OCI-LY7 (cell line): Measurements from ENCODE around the gene SLIT3. TPM values are rescaled to one million over a fixed set of nuclear protein-coding genes. Genes with fewer than 3 reads are reported as not detected.

ENCODE experiments used
- BruUV-seq: library from RNA; stranded (reverse); fragments of 400-500 nt; replicated peaks from 2 replicates; lab custom pipeline; 2021; lab: Mats Ljungman, UMichigan
- CTCF ChIA-PET: fragments of 300-600 bp; sonication (Branson Sonifier 250); formaldehyde crosslinking; loops from one replicate; lab custom pipeline; 2022; ENCODE audit warnings: antibody characterized with exemption; ENCODE audit not compliant: unreplicated experiment; lab: Charles Lee
- POLR2A ChIA-PET: fragments of 300-600 bp; sonication (Branson Sonifier 250); formaldehyde crosslinking; loops from one replicate; lab custom pipeline; 2022; ENCODE audit warnings: antibody characterized with exemption; lab: Charles Lee
- DNase-seq: peaks from one replicate; pipeline ENCODE4 v3.0.0-alpha.2; 2015; ENCODE audit warnings: low spot score
- H2AFZ ChIP-seq: fragments of 200-600 bp; sonication (generic), shearing (Covaris generic); 2 replicates; pipeline ENCODE4 v1.6.1; 2014; ENCODE audit warnings: mild to moderate bottlenecking, antibody characterized with exemption, low read length, moderate library complexity
- H3K27ac ChIP-seq: fragments of 200-600 bp; sonication (generic); 2 replicates; pipeline ENCODE4 v1.5.1; 2014; ENCODE audit warnings: mixed run types, low read depth, mild to moderate bottlenecking, moderate library complexity, low read length, inconsistent platforms; ENCODE audit not compliant: poor library complexity, severe bottlenecking
- H3K36me3 ChIP-seq: fragments of 200-600 bp; sonication (generic); 2 replicates; pipeline ENCODE4 v1.6.1; 2014; ENCODE audit warnings: mild to moderate bottlenecking, antibody characterized with exemption, low read length, moderate library complexity, mixed read lengths; ENCODE audit not compliant: insufficient read depth
- H3K4me1 ChIP-seq: fragments of 200-600 bp; sonication (generic); 2 replicates; pipeline ENCODE4 v1.5.1; 2014; ENCODE audit warnings: mild to moderate bottlenecking, low read length; ENCODE audit not compliant: insufficient read depth, poor library complexity, severe bottlenecking
- H3K4me2 ChIP-seq: fragments of 200-600 bp; sonication (generic); 2 replicates; pipeline ENCODE4 v1.6.1; 2014; ENCODE audit warnings: mild to moderate bottlenecking, low read length
- H3K4me3 ChIP-seq: fragments of 200-600 bp; sonication (generic); 2 replicates; pipeline ENCODE4 v1.5.1; 2014; ENCODE audit warnings: mild to moderate bottlenecking, low read depth, low read length; ENCODE audit not compliant: poor library complexity, severe bottlenecking
- H3K79me2 ChIP-seq: fragments of 200-600 bp; sonication (generic); 2 replicates; pipeline ENCODE4 v1.6.1; 2016; ENCODE audit warnings: low read depth, mild to moderate bottlenecking, low read length, moderate library complexity, mixed read lengths; ENCODE audit not compliant: insufficient read depth
- H3K9me2 ChIP-seq: fragments of 200-600 bp; sonication (generic); 2 replicates; pipeline ENCODE4 v1.6.1; 2016; ENCODE audit warnings: mild to moderate bottlenecking, low read length, mixed read lengths; ENCODE audit not compliant: insufficient read depth
- H3K9me3 ChIP-seq: fragments of 200-600 bp; sonication (generic); 2 replicates; pipeline ENCODE4 v1.6.1; 2014; ENCODE audit warnings: mild to moderate bottlenecking, mixed run types, low read length, mixed read lengths
- H4K20me1 ChIP-seq: fragments of 200-600 bp; sonication (generic); 2 replicates; pipeline ENCODE4 v1.6.1; 2014; ENCODE audit warnings: mild to moderate bottlenecking, antibody characterized with exemption, low read length, moderate library complexity, mixed read lengths; ENCODE audit not compliant: insufficient read depth
- CTCF ChIP-seq: fragments of 200-600 bp; sonication (generic); conservative IDR thresholded peaks from 2 replicates; pipeline ENCODE4 v1.5.1; 2014; ENCODE audit warnings: mild to moderate bottlenecking, antibody characterized with exemption, low read length, moderate library complexity, mixed read lengths
- EZH2phosphoT487 ChIP-seq: fragments of 200-600 bp; sonication (generic); IDR thresholded peaks from 2 replicates; pipeline ENCODE4 v1.6.1; 2018; ENCODE audit warnings: low read depth, borderline replicate concordance, mild to moderate bottlenecking, mixed run types, antibody characterized with exemption, low read length, moderate library complexity, mixed read lengths
- intact Hi-C: fragments of 100-400 bp; cut with micrococcal nuclease; formaldehyde crosslinking; loops from one replicate; pipeline ENCODE4 v1.10.0; 2022; ENCODE audit not compliant: unreplicated experiment
- total RNA-seq, 2 experiments: library from RNA; depleted of rRNA in 1 of 2; stranded (reverse); fragments of >200 nt in 1 of 2; shearing (Covaris generic) in 1 of 2; gene quantifications; 2 replicates each; pipeline ENCODE4 v1.2.3, GENCODE V29; 2014 to 2022

SLIT3 gene
- total RNA-seq, 2 experiments from 2014 or later, result not detected

- no peak for DNase-seq
- H3K9me3 ChIP-seq, result no peaks in the 10 kb centered on the region
- POLR2A ChIA-PET, result interaction anchor here (0.9 kb wide), 1 partner anchor 9 kb away, joined by 3 read pairs; no protein-coding TSS in a partner anchor
- no peak overlapping the region for H2AFZ ChIP-seq
- TF ChIP-seq EZH2phosphoT487, result no peak
- TF ChIP-seq CTCF, result no peak
- no peak overlapping the region for H3K27ac ChIP-seq
- H3K36me3 ChIP-seq, result no peaks in the 10 kb centered on the region
- no TSS peak for BruUV-seq
- H3K4me2 ChIP-seq, result no peak overlapping the region
- H3K79me2 ChIP-seq, result no peaks in the 10 kb centered on the region
- H3K4me1 ChIP-seq, result no peaks in the 10 kb centered on the region
- CTCF ChIA-PET, result no interaction called here
- no peaks in the 10 kb centered on the region for H4K20me1 ChIP-seq
- intact Hi-C loops, result no loop called here
- H3K4me3 ChIP-seq, result no peak overlapping the region
- H3K9me2 ChIP-seq, result no peaks in the 10 kb centered on the region
Measured at GRCh38 chr5:169273881-169274280, 27.1 kb downstream of the SLIT3 start.

DNA sequence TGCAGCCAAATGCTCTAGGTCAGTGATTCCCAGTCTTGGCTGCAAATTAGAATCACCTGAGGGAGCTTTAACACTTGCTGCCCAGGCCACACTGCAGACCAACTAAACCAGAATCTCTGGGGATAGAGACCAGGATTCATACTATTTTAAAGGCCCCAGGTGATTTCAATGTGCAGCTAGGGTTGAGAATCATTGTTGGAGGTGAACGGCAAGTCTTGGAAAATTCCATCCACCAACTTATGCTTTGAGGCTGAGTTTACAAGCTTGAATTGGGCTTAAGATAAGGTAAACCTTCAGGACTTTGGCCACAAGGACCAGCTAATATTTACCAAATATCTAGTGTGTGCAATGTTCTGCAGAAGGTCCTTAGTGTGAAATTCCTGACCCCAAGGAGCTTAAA is 27.5 kb downstream of the SLIT3 start:
- Histone ChIP-seq H3K36me3 (no peaks in the 10 kb centered on the region), H4K20me1 (no peaks in the 10 kb centered on the region), H3K9me3 (no peaks in the 10 kb centered on the region), H3K79me2 (no peaks in the 10 kb centered on the region), H2AFZ (no peak overlapping the region), H3K27ac (no peak overlapping the region), H3K4me2 (no peak overlapping the region), H3K4me3 (no peak overlapping the region), H3K9me2 (no peaks in the 10 kb centered on the region), H3K4me1 (no peaks in the 10 kb centered on the region)
- POLR2A ChIA-PET, result interaction anchor here (0.9 kb wide), 1 partner anchor 8 kb away, joined by 3 read pairs; no protein-coding TSS in a partner anchor
- BruUV-seq, result no TSS peak
- CTCF ChIA-PET, result no interaction called here
- no peak for DNase-seq
- intact Hi-C loops, result no loop called here
- TF ChIP-seq CTCF, result no peak
- TF ChIP-seq EZH2phosphoT487, result no peak

DNA sequence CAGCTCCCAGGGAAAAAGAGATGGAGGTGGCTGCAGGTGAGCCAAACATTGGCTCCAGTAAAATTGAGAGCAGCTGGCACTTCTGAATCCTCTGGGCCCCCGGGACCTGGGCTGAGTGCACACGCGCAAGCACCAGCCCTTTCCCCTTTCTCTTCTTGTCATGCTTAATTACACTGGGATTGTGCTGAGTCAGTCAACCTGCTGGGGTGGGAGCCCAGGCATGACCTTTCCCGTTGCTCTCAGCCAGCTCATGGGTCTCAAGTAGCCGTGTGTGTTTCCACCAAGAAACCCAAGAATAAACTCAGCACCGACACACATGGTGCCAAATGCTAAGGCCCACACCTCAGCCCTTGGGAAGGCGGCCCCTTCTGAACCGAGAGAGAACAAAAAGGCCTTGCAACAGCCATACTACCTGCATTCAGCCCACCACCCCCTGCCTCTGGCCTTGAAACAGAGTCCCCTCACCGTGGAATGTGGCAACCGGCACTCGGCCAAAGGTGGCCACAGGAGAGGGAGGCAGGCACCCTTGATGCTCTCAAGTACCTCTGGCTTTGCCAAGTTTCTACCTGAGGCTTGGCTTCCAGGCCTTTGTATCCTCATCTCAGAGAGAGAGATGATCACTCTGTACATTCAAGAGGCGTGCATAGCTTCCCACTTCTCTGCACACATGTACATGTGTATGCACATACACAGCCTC is 28.1 kb downstream of the SLIT3 start:
- no TSS peak for BruUV-seq
- Histone ChIP-seq H4K20me1 (no peaks in the 10 kb centered on the region), H3K9me3 (no peaks in the 10 kb centered on the region), H3K79me2 (no peaks in the 10 kb centered on the region), H3K9me2 (no peaks in the 10 kb centered on the region), H3K4me3 (no peak overlapping the region), H3K27ac (no peak overlapping the region), H3K36me3 (no peaks in the 10 kb centered on the region), H2AFZ (no peak overlapping the region), H3K4me1 (no peaks in the 10 kb centered on the region), H3K4me2 (no peak overlapping the region)
- TF ChIP-seq EZH2phosphoT487, result no peak
- TF ChIP-seq CTCF, result no peak
- DNase-seq, result no peak
- POLR2A ChIA-PET, result interaction anchor here (0.9 kb wide), 1 partner anchor 8 kb away, joined by 3 read pairs; no protein-coding TSS in a partner anchor
- intact Hi-C loops, result no loop called here
- CTCF ChIA-PET, result no interaction called here
